GM19395 (cell line): ENCODE measurements around the gene TROAP.
"Not testable (repeated sequence)": the region's sequence is repeated elsewhere in the genome, so short reads cannot be mapped to it uniquely, and the experiment has no call there.

Experiments
- ATAC-seq: cut with Tn5 transposase; IDR thresholded peaks from one replicate; pipeline ENCODE4 v1.9.1; 2021; ENCODE audit warnings: mild to moderate bottlenecking, moderate library complexity; ENCODE audit not compliant: unreplicated experiment

The TROAP gene

DNA sequence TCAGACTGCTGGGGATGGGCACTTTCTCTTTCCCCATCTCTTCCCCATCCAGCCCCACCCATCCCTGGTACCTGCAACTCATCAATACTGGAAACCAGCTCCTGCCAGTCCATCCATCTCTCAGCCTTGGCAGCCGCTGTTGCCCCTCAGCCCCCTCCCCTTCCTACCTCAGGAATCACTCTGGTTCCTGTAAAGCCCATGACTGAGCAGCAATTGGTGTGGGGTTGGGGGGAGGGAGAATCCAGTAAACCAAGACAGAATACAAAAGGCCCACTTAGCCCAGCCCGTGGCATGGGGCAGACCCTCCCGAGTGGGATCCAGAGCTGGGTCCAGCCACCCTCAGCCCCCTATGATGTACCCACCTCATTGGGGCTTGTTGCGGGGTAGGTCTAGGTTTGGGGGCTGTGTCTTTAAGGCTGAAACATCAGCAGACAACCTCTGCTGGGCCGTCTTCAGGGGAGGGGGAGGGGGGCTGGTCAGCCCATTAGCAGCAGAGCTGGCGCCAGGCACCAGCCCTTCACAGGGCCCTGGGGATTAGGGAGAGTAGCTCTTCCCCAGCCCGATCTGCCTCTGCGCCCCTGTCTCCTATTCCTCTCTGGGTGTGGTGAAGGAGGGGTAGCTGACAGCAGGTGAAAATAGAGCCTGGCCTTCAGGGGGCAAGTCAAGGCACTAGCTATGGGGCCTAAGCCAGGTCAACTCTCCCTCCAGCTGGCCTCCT is 28.8 kb upstream of the TROAP start:
- ATAC-seq = no peak

DNA sequence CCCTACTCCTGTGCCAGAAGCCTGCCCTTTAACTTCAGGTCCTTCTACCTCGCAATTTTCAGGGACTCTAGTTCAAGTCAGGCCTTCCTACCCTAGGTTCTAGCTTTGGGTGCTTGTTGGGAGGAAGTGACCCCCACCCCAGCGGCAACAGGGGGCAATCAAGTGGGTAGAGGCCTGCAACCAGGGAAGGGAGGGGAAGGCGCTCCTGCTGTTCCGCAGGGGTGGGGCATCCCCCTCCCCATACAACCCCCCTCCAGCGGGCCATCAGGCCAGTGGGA is 28.3 kb upstream of the TROAP start:
- no peak for ATAC-seq

DNA sequence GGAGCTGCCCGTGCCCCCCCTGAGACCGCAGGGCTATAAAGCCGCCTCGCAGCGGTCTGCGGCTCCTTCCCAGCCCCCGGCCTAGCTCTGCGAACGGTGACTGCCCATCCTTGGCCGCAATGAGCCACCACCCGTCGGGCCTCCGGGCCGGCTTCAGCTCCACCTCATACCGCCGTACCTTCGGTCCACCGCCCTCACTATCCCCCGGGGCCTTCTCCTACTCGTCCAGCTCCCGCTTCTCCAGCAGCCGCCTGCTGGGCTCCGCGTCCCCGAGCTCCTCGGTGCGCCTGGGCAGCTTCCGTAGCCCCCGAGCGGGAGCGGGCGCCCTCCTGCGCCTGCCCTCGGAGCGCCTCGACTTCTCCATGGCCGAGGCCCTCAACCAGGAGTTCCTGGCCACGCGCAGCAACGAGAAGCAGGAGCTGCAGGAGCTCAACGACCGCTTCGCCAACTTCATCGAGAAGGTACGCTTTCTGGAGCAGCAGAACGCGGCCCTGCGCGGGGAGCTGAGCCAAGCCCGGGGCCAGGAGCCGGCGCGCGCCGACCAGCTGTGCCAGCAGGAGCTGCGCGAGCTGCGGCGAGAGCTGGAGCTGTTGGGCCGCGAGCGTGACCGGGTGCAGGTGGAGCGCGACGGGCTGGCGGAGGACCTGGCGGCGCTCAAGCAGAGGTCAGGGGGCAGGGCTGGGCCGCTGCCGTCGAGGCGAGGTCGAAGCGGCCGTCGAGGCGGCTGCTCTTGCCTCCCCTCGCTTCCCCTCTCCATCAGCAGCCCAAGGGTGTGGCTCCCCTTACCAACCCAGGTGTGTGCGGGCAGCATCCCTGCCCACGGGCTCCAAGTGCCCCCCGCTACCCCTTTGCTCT is 27.7 kb upstream of the TROAP start, which contains the start of gene PRPH:
TSS of gene PRPH (plus strand) at position 66 of the 855 bp plus-strand sequence. CDS start at position 120, 54 bp downstream.
- no peak for ATAC-seq

DNA sequence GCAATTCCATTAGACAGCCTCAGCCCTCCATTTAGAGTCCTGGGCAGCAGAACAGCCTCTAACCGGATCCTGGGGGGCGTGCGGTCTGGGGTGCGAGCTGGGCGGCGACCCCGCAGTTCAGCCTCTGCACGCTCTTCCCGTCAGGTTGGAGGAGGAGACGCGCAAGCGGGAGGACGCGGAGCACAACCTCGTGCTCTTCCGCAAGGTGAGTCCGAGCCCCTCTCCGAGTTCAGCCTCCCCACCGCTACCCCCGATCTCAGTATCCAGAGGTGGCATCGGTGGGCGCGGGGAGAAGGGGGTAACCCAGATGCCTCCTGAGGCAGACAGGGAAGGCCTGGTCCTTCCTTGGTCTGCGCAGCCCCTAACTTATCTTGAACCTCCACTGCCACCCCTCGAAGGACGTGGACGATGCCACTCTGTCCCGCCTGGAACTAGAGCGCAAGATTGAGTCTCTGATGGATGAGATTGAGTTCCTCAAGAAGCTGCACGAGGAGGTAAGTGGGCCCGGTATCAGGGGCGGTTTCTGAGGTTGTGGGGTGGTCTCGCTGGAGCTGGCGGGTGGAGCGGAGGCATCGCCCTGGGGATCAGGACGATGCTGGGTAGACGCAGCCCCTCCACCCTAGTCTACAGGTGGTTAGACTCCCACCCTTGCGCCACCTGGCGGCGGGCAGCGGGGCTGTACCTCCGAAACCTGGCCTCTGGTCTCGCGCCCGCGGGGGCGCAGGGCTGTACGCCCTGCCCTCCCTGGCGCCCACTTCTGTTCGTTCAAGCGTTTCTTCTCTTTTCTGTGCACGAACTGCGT is 26.8 kb upstream of the TROAP start:
- no peak for ATAC-seq

DNA sequence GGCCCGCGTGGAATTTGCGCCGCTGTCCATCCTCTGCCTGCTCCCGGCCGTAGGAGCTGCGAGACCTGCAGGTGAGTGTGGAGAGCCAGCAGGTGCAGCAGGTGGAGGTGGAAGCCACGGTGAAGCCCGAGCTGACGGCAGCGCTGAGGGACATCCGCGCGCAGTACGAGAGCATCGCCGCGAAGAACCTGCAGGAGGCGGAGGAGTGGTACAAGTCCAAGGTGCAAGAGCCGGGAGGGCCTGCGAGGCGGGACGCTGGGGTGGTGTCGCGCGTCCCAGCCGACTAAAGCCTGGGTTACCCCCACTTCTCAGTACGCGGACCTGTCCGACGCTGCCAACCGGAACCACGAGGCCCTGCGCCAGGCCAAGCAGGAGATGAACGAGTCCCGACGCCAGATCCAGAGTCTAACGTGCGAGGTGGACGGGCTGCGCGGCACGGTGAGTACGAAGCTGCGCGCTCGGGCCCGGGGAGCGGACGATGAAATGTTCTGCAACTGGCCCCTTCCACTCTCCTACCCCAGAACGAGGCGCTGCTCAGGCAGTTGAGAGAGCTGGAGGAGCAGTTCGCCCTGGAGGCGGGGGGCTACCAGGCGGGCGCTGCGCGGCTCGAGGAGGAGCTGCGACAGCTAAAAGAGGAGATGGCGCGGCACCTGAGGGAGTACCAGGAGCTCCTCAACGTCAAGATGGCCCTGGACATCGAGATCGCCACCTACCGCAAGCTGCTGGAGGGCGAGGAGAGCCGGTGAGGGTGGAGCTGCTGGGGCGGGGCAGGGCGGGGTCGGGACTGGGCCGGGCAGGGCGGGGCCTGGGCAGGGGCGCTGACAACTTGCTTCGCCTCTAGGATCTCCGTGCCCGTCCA is 26.0 kb upstream of the TROAP start:
- ATAC-seq = no peak

DNA sequence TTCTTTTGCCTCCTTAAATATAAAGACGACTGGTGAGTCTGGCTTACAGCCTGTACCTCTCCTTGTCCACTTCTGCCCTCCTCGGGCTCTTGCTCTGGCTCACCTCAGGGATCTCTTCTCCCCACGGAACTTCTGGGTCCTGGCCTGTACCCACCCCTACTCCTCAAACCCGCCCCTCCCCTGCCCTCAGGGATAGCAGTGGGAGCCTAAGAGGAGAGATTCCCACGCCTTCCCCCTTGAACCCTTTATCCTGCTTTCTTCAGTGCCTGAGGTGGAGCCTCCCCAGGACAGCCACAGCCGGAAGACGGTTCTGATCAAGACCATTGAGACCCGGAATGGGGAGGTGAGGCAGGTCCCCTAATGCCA is 25.4 kb upstream of the TROAP start:
- ATAC-seq = no peak

DNA sequence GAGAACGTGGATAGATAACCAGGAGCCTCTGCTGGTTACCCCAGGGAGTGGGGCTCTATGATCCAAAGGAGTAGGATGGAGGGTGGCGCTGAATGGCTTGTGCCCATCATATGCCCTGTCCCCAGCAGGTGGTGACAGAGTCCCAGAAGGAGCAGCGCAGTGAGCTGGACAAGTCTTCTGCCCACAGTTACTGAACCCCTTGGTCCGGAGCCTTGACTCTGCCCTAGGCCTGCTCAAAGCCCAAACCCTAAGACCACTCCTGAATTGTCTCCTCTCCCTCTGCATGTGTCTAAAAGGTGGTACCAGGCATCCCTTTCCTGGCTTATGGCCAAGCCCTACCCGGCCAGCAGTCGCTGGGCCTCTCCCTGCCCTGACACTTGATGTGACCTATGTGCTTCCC is 24.9 kb upstream of the TROAP start:
- no peak for ATAC-seq

DNA sequence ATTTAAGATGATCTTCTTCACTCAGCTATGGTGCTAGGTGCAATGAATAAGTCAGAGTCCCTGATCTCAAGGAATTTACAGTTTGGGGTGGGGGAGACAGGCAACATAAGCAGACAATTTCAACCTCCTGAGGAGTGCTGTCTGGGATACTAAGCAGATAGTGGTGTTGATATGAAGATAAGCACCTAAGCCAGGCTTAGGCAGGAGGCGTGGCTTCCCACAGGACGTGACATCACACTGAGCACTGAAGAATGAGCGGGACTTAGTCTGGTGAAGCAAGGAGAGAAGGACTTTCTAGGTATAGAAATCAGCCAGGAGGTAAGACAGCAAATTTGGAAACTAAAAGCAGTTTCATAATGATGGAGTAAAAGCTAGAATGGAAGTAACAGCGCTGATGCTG is 21.3 kb upstream of the TROAP start:
- no peak for ATAC-seq

DNA sequence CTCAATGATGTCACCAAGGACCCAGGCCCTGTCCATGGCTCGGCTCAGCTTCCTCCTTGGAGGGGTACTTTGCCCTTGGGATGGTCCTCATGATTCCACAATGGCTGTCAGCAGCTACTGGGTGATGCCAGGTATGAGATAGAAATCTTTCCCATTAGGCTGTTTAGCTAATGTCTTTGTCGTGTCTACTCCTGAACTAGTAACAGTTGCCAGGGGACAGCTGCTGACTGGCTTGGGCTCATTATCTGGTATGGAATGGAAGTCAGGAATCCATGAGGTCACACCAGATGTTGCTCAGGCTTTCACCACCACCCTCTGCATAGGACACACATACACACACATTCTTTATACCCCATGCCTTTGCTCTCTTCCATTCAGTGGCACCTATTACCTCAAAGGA is 18.9 kb upstream of the TROAP start:
- no peak for ATAC-seq

DNA sequence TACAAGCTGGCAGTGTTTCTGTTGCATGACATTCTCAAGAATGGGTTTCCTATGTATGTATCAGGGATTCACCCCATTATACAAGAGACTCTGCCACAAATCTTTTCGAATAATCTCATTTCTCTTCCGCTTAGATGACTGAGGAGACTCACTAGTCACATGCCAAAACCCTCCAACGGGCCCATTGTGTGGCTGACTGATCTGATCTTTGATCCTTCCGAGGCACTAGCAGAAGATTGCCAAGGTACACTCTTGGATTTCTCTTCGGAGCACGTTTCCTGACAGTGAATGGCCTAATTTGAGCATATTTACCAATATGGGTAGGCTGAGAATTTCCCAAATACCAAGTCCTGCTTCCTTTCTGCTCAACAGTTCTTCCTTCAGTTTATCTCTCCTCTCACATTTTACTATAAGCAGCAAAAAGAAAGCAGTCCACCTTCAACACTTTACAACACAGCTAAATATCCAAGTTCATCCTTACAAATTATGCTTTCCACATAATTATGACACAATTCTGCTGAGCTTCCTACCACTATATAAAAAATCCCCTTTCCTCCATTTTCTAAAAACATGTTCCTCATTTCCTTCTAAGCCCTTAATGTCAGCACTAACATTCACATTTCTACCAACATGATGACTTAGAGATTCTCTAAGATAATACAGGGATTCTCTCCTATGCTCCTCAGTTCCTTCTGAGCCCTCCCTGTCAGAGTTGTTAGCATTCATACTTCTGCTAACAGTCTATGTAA is 17.1 kb upstream of the TROAP start:
- no peak for ATAC-seq

DNA sequence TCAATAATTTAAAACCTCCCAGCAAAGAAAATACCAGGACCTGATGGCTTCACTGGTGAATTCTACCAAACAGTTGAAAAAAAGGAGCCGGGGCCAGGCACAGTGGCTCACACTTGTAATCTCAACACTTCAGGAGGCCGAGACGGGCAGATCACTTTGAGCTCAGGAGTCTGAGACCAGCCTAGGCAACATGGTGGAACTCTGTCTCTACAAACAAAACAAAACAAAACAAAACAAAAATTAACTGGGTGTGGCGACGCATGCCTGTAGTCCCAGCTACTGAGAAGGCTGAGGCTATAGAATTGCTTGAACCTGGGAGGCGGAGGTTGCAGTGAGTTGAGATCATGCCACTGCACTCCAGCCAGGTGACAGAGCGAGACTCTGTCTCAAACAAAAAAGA is 13.7 kb upstream of the TROAP start:
- ATAC-seq = no peak

DNA sequence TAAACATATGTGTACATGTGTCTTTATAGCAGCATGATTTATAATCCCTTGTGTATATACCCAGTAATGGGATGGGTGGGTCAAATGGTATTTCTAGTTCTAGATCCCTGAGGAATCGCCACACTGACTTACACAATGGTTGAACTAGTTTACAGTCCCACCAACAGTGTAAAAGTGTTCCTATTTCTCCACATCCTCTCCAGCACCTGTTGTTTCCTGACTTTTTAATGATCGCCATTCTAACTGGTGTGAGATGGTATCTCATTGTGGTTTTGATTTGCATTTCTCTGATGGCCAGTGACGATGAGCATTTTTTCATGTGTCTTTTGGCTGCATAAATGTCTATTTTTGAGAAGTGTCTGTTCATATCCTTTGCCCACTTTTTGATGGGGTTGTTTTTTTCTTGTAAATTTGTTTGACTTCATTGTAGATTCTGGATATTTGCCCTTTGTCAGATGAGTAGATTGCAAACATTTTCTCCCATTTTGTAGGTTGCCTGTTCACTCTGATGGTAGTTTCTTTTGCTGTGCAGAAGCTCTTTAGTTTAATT is 12.5 kb upstream of the TROAP start:
- not testable (repeated sequence) for ATAC-seq

DNA sequence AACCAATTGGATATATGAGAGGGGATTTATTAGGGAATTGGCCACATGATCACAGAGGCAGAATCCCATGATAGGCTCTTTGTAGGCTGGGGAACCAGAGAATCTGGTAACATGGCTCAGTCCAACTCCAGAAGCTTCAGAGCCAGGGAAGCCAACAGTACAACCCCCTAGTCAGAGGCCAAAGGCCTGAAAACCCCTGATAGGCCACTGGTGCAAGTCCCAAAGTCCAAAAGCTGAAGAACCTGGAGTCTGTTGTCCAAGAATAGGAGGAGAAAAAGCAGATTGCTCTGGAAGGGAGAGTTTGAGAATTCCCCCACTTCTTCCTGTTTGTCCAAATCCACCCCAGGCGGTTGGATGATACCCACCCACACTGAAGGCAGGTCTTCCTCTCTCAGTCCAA is 8.2 kb upstream of the TROAP start:
- no peak for ATAC-seq

DNA sequence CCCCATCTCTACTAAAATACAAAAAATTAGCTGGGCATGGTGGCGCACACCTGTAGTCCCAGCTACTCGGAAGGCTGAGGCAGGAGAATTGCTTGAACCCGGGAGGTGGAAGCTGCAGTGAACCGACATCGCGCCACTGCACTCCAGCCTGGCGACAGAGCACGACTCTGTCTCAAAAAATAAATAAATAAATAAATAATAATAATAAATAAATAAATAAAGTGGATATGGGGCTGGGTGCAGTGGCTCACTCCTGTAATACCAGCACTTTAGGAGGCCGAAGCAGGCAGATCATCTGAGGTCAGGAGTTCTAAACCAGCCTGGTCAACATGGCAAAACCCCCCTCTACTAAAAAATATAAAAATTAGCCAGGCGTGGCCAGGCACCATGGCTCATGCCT is 5.9 kb upstream of the TROAP start:
- ATAC-seq = not testable (repeated sequence)

DNA sequence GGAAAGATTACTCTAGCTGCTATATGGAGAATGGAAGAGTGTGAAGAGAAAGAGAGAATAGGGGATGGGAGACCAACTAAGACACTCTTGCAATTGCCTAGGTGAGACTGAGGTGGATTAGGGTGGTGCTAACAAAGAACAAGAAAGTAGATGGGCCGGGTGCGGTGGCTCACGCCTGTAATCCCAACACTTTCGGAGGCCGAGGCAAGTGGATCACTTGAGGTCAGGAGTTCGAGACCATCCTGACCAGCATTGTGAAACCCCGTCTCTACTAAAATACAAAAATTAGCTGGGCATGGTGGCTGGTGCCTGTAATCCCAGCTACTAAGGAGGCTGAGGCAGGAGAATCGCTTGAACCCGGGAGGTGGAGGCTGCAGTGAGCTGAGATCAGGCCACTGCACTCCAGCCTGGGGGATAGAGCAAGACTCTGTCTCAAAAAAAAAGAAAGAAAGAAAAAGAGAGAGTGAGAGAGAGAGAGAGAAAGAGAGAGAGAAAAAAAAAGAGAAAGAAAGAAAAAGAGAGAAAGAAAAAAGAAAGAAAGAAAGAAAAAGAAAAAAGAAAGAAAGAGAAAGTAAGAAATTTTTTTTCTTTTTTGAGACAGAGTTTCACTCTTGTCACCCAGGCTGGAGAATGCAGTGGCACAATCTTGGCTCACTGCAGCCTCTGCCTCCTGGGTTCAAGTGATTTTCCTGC is 2.5 kb upstream of the TROAP start:
- not testable (repeated sequence) for ATAC-seq

DNA sequence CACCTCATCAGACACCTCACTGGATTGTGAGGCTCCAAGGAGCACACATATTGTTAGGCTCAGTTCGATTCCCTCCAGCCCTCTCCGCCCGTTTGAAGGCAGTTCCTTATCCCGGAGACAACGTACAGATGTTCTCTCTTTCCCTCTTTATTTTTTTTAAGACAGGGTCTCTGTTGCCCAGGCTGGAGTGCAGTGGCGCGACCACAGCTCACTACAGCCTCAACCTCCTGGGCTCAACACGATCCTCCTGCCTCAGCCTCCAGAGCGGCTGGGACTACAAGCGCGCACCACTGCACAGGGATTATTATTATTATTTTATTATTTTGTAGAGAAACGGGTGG is 718 bp upstream of the TROAP start:
- peak; percentile 2 for ATAC-seq

DNA sequence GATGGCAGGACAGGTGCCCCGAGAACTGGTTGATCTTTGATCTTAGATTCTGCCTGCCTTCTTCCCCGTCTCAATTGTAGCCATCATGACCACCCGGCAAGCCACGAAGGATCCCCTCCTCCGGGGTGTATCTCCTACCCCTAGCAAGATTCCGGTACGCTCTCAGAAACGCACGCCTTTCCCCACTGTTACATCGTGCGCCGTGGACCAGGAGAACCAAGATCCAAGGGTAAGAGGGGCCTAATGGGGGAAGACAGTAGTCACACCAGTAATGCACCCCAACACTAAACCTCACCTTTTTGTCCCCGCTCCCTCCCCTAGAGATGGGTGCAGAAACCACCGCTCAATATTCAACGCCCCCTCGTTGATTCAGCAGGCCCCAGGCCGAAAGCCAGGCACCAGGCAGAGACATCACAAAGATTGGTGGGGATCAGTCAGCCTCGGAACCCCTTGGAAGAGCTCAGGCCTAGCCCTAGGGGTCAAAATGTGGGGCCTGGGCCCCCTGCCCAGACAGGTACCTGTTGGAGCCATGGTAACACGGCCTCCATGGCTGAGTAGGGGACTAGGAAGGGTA is 556 bp downstream of the TROAP start:
- ATAC-seq = no peak

DNA sequence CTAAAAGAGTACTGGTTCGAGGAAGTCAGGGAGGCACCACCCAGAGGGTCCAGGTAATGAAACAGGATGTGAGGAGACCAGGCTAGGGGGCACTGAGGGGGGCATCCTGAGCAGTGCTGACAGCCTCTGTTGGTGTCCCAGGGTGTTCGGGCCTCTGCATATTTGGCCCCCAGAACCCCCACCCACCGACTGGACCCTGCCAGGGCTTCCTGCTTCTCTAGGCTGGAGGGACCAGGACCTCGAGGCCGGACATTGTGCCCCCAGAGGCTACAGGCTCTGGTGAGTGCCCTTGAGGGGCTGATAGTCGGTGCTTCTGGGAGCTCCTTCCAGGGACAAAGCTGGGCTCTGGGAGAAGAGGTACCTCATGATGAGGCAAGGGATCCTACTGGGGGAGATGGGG is 2.6 kb downstream of the TROAP start:
- no peak for ATAC-seq

DNA sequence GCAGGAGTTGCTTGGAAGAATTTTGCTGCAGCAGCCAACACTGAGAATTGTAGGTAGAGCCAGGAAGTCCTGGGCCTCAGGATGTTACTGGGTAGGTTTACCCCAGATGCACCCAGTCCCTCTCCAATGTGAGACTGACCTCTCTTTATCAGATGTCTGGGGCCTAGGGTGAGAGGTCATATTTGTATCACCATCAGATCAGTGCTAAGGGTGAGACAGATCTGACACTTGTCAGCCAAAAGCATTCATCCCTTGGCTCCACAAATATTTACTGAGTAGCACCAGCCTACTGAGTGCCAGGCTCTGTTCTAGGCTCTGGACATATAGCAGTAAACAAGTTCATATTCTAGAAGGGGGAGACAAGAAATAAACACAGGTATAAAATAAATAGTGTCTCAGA is 4.3 kb downstream of the TROAP start:
- ATAC-seq = no peak
